Activated CD8-positive, alpha-beta memory T cell treated with anti-CD3 and anti-CD28 coated beads, Interleukin-2, amount 50 U/mL, for 4 hours (primary cell): ENCODE measurements around the gene MAML3.

ENCODE experiments used
- DNase-seq: peaks from one replicate; pipeline ENCODE4 v3.0.0-alpha.2; 2020

The MAML3 gene

GRCh38 chr4:140066031-140066930 is 87.7 kb downstream of the MAML3 start:
- DNase-seq = no peak

- DNase-seq = no peak
Observed at GRCh38 chr4:140065393-140065792, 88.6 kb downstream of the MAML3 start.

- DNase-seq = no peak
Observed at GRCh38 chr4:140061659-140062289, 92.2 kb downstream of the MAML3 start.

- DNase-seq = no peak
Observed at GRCh38 chr4:140061194-140061593, 92.8 kb downstream of the MAML3 start.

- no peak for DNase-seq
Observed at GRCh38 chr4:140059159-140059558, 94.8 kb downstream of the MAML3 start.

GRCh38 chr4:140057701-140058100 is 96.3 kb downstream of the MAML3 start:
- no peak for DNase-seq

GRCh38 chr4:140056015-140056414 is 98.0 kb downstream of the MAML3 start:
- no peak for DNase-seq

- DNase-seq = no peak
Observed at GRCh38 chr4:140054861-140055260, 99.1 kb downstream of the MAML3 start.

GRCh38 chr4:140053185-140053584 is 100.8 kb downstream of the MAML3 start:
- no peak for DNase-seq

GRCh38 chr4:140052050-140052449 is 101.9 kb downstream of the MAML3 start:
- DNase-seq = peak; percentile 51

- DNase-seq = no peak
Observed at GRCh38 chr4:140049849-140050637, 103.9 kb downstream of the MAML3 start.

GRCh38 chr4:140049024-140049848 is 104.7 kb downstream of the MAML3 start:
- peak; percentile 40 for DNase-seq

- DNase-seq = no peak
Observed at GRCh38 chr4:140048419-140048995, 105.5 kb downstream of the MAML3 start.

GRCh38 chr4:140047786-140048185 is 106.2 kb downstream of the MAML3 start:
- no peak for DNase-seq

GRCh38 chr4:140047017-140047640 is 106.9 kb downstream of the MAML3 start:
- no peak for DNase-seq

- DNase-seq = no peak
Observed at GRCh38 chr4:140046543-140046942, 107.4 kb downstream of the MAML3 start.

- DNase-seq = no peak
Observed at GRCh38 chr4:140046016-140046415, 108.0 kb downstream of the MAML3 start.

GRCh38 chr4:140044337-140044902 is 109.6 kb downstream of the MAML3 start:
- no peak for DNase-seq

GRCh38 chr4:140042634-140043033 is 111.3 kb downstream of the MAML3 start:
- DNase-seq = no peak

- DNase-seq = no peak
Observed at GRCh38 chr4:140038031-140038533, 115.9 kb downstream of the MAML3 start.
